NT2/D1 (cell line): ENCODE results near the gene SIRT4.

Source experiments
- YY1 ChIP-seq: IDR thresholded peaks from 2 replicates; pipeline ENCODE4 v1.6.1; 2011; ENCODE audit not compliant: insufficient read length, insufficient read depth
- ZNF274 ChIP-seq: IDR thresholded peaks from 2 replicates; pipeline ENCODE4 v1.6.1; 2011; ENCODE audit warnings: mild to moderate bottlenecking, low read depth, low read length

GRCh38 chr12:120361506-120362208, 59.5 kb downstream of the SIRT4 start:
- TF ChIP-seq ZNF274 (no peak), YY1 (no peak)
